Head of caudate nucleus (tissue), 42 donors: ENCODE measurements around the gene PGAM4.
"Not testable (repeated sequence)": the region's sequence is repeated elsewhere in the genome, so short reads cannot be mapped to it uniquely, and the experiment has no call there.

ENCODE experiments used
- DNase-seq, 42 donors: peaks; one replicate each; pipeline versions ENCODE4 v3.0.0 to v3.0.0-alpha.2; 2020 to 2021; ENCODE audit warnings: mixed read lengths in 7 of 42
- intact Hi-C: fragments of 100-400 bp; cut with DNase I; formaldehyde crosslinking; loops from one replicate; pipeline ENCODE4 v1.15.0; 2022

PGAM4 gene

DNA sequence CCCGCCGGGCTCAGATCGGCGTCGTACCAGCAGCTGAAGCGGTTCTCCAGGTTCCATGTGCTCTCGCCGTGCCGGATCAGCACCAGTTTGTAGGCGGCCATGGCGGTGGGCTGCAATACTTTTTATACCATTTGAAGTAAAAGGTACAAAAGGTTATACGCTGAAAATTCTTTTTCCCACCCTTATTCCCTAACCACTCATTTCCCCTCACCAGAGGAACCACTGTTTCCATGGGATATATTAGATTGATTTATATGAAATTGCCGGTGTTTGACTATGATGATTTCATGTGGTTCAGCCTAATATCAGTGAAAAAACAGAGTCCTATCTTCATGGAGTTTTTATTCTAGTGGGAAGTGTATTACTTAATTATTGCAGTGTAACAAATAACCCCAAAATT lies at the start of gene PGAM4:
Gene PGAM4 (minus strand): TSS at position 101 of the 400 bp plus-strand sequence. CDS start 0 bp downstream, at position 101.
- intact Hi-C loops = no loop called here

DNA sequence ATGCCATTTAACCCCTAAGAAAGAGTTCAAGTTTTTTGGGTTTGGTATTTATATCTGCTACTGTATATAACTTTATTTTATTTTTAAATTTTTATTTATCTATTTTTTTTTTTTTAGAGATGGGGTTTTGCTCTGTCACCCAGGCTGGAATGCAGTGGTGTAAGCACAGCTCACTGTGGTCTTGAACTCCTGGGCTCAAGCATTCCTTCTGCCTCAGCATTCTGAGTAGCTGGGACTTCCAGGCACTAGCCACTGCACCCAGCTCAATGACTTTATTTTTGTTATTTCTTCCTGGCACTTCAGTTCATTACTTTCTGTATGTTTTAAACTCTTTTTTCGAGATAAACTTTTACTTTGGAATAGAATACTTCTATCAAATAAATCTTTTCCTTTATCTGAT lies 42.4 kb upstream of the PGAM4 start:
- DNase-seq = no peak
- intact Hi-C loops = no loop called here

More for the DNA sequence above, at the start of gene PGAM4:
- DNase-seq = no peak

GRCh38 chrX:77979870-77980269 lies 10.4 kb upstream of the PGAM4 start:
- intact Hi-C loops = no loop called here
- no peak for DNase-seq

DNA sequence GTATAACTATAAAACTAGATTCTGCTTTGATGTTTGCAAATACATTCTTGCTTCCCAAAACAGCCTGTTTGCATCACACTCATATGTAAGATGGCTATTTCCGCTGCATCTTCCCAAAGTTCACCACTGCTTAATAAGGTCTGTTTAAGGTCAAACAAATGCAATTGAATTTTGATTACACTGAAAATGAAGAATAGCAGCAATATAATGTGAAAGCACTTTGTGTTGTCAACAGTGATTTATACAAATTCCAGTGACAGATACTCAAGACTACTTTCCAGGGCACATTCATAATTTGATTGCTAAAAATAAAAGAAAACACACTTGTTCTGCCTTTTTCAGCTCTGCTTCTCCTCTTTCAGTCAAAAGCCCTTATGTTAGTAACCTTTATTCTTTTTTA lies 8.1 kb upstream of the PGAM4 start:
- no peak for DNase-seq
- intact Hi-C loops = no loop called here

- intact Hi-C loops = no loop called here
- no peak for DNase-seq
Measured at GRCh38 chrX:77977095-77977494, 7.7 kb upstream of the PGAM4 start.

- intact Hi-C loops = no loop called here
- DNase-seq = no peak
Measured at GRCh38 chrX:77975755-77976154, 6.3 kb upstream of the PGAM4 start.

GRCh38 chrX:77967631-77968030 lies 1.8 kb downstream of the PGAM4 start:
- DNase-seq = no peak
- intact Hi-C loops = no loop called here

DNA sequence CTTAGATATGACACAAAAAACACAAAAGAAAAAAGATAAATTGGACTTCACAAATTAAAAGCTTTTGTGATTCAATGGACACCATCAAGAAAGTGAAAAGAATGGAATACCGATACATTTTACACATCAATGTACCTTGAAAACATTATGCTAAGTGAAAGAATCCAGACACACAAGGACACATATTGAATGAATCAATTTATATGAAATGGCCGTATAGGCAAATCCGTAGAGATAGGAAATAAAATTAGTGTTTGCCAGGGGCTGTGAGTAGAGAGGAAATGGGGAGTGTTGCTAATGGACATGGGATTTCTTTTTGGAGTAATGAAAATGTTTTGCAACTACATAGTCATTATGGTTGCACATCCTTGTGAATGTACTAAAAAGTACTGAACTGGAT lies 3.1 kb downstream of the PGAM4 start:
- intact Hi-C loops = no loop called here
- DNase-seq = no peak

GRCh38 chrX:77962068-77962902 lies 7.2 kb downstream of the PGAM4 start:
- intact Hi-C loops = no loop called here
- DNase-seq = no peak

DNA sequence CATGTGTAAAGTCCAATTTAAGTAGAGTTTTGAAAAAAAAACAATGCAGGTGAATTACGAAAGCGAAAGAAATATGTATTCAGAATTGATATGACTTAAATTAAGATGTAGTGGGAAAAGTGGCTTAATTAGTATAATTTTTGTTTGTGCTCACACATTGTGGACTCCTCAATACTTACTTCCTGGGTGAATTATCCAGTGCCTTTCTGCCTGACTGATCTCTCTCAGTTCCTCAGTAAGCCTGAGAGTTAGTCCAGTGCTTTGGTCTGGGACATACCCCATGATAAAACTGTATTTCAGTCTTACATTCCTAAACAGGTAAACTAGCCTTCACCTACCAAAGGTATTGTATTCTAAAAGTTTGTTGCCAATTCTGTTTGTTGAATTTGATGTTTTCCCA lies 8.4 kb downstream of the PGAM4 start:
- DNase-seq = no peak
- intact Hi-C loops = no loop called here

DNA sequence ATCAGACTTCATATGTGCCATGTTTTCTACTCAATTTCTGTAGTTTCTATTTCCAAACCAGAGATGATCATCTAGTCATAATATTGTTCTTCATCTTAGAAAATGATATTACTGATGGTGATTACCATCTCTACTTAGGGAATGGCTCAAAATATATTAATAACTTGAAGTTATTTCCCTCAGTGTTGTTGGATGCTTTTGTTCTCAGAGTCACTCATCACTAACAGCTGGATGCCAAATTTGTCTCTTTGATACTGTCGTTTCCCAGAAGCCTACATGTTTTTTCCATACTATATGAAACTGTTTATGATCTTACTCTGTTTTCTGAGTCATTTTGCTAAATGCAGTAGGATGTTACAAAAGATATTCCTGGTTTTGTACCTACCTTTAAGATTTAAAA lies 8.9 kb downstream of the PGAM4 start:
- intact Hi-C loops = no loop called here
- no peak for DNase-seq

GRCh38 chrX:77953708-77954107 lies 15.7 kb downstream of the PGAM4 start:
- intact Hi-C loops = no loop called here

DNA sequence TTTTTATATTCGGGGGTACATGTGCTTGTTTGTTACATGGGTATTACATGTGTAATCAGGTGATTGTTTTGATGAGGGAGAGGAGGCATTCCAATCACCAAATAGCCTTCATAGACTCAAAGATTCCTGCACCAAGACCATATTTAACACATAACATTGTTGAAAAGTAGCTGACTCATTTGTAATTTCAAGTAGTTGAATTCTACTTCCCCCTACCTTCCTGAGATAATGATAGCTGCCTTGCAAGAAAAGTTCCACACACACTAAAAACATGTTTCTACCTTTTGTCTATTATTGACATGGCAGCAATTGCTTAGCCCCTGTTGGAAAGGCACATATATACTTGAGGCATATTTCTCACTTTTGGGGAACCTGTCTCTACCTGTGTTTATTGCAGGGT lies 16.1 kb downstream of the PGAM4 start:
- no peak for DNase-seq

More at GRCh38 chrX:77953708-77954107, 15.7 kb downstream of the PGAM4 start:
- no peak for DNase-seq

GRCh38 chrX:77952173-77952572 lies 17.3 kb downstream of the PGAM4 start:
- intact Hi-C loops = no loop called here
- DNase-seq = no peak

More for the DNA sequence above, 16.1 kb downstream of the PGAM4 start:
- intact Hi-C loops = no loop called here

GRCh38 chrX:77949840-77950239 lies 19.6 kb downstream of the PGAM4 start:
- no peak for DNase-seq
- intact Hi-C loops = no loop called here

GRCh38 chrX:77946571-77946970 lies 22.9 kb downstream of the PGAM4 start:
- intact Hi-C loops = no loop called here
- DNase-seq = no peak

GRCh38 chrX:77945910-77946545 lies 23.4 kb downstream of the PGAM4 start:
- intact Hi-C loops = no loop called here
- DNase-seq = no peak

GRCh38 chrX:77945031-77945430 lies 24.4 kb downstream of the PGAM4 start:
- DNase-seq, intact Hi-C loops: not testable (repeated sequence)

DNA sequence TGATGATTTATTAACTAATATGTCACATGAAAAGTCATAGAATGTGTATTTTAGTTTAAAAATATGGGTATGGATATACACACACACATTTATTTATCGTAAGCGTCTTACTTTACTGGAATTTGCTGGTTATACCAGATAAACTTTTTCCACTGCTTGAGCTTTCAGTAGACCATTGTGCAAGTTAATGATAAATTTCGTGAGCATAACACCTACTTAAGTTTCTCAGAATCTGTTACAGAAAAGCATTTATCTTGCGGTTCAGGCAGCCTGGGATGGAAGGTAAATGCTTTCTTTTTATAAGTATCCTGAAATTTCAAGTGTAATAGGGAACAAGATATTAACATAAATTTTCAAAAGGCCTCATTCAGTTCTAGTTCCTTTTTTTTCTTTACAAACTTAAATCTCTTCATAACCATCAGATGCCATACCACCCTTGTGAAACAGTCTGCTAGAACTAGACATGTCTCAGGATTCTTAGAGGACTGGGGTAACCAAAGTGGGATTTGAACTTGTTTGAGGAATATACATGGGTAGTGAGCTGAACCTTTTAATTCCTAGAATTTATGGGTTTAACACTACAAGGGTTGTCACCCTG lies 31.3 kb downstream of the PGAM4 start:
- peak in 1 of 42 donors; percentile 14 for DNase-seq
- intact Hi-C loops = no loop called here

GRCh38 chrX:77937291-77937690 lies 32.1 kb downstream of the PGAM4 start:
- no peak for DNase-seq
- intact Hi-C loops = no loop called here
